ENCODE measurements around the gene VSTM2B.

VSTM2B gene

GRCh38 chr19:29505097-29505824, 20.5 kb upstream of the VSTM2B start:
- TF ChIP-seq SIN3A (IDR thresholded peaks at IDR 0.05; ENCODE audit: borderline replicate concordance, insufficient read depth, low read length) (no peak), FOXP2 (optimal IDR thresholded peaks at IDR 0.05; ENCODE audit: borderline replicate concordance, extremely low read depth, extremely low read length, insufficient read depth) (no peak), POLR2AphosphoS5 (IDR thresholded peaks at IDR 0.05; ENCODE audit: low read depth, low read length) (no peak), REST (IDR thresholded peaks at IDR 0.05; ENCODE audit: insufficient read depth in 1 of 2, low read depth in 2 of 2, low read length in 2 of 2) (no peak), TAF1 (IDR thresholded peaks at IDR 0.05; ENCODE audit: borderline replicate concordance, insufficient read depth, low read length) (no peak)

- no peak for TF ChIP-seq TAF1 (IDR thresholded peaks at IDR 0.05; ENCODE audit: borderline replicate concordance, insufficient read depth, low read length)
- TF ChIP-seq FOXP2 (optimal IDR thresholded peaks at IDR 0.05; ENCODE audit: borderline replicate concordance, extremely low read depth, extremely low read length, insufficient read depth) = no peak
- no peak for TF ChIP-seq POLR2AphosphoS5 (IDR thresholded peaks at IDR 0.05; ENCODE audit: low read depth, low read length)
- TF ChIP-seq REST (IDR thresholded peaks at IDR 0.05; ENCODE audit: insufficient read depth in 1 of 2, low read depth in 2 of 2, low read length in 2 of 2) = no peak
- no peak for TF ChIP-seq SIN3A (IDR thresholded peaks at IDR 0.05; ENCODE audit: borderline replicate concordance, insufficient read depth, low read length)
Measured at GRCh38 chr19:29506619-29506911, 19.2 kb upstream of the VSTM2B start.

- TF ChIP-seq FOXP2 (optimal IDR thresholded peaks at IDR 0.05; ENCODE audit: borderline replicate concordance, extremely low read depth, extremely low read length, insufficient read depth) (no peak), TAF1 (IDR thresholded peaks at IDR 0.05; ENCODE audit: borderline replicate concordance, insufficient read depth, low read length) (no peak), REST (IDR thresholded peaks at IDR 0.05; ENCODE audit: insufficient read depth in 1 of 2, low read depth in 2 of 2, low read length in 2 of 2) (no peak), POLR2AphosphoS5 (IDR thresholded peaks at IDR 0.05; ENCODE audit: low read depth, low read length) (no peak), SIN3A (IDR thresholded peaks at IDR 0.05; ENCODE audit: borderline replicate concordance, insufficient read depth, low read length) (no peak)
Measured at GRCh38 chr19:29507081-29507860, 18.5 kb upstream of the VSTM2B start.

GRCh38 chr19:29508181-29508580, 17.6 kb upstream of the VSTM2B start:
- no peak for TF ChIP-seq TAF1 (IDR thresholded peaks at IDR 0.05; ENCODE audit: borderline replicate concordance, insufficient read depth, low read length)
- no peak for TF ChIP-seq REST (IDR thresholded peaks at IDR 0.05; ENCODE audit: insufficient read depth in 1 of 2, low read depth in 2 of 2, low read length in 2 of 2)
- TF ChIP-seq SIN3A (IDR thresholded peaks at IDR 0.05; ENCODE audit: borderline replicate concordance, insufficient read depth, low read length) = no peak
- no peak for TF ChIP-seq FOXP2 (optimal IDR thresholded peaks at IDR 0.05; ENCODE audit: borderline replicate concordance, extremely low read depth, extremely low read length, insufficient read depth)
- no peak for TF ChIP-seq POLR2AphosphoS5 (IDR thresholded peaks at IDR 0.05; ENCODE audit: low read depth, low read length)
